IMR-90 (cell line): Measurements from ENCODE around the gene TPPP. TPM values are rescaled to one million over a fixed set of nuclear protein-coding genes. Genes with fewer than 3 reads are reported as not detected.

Experiments used
- ATAC-seq: fragments of 200-7000 bp; cut with Tn5 transposase; 2 replicates; pipeline ENCODE4 v1.9.1; 2020; ENCODE audit warnings: low read depth, mild to moderate bottlenecking, moderate library complexity
- BruUV-seq: library from RNA; stranded (reverse); fragments of 400-500 nt; replicated peaks from 2 replicates; lab custom pipeline; 2021; lab: Mats Ljungman, UMichigan
- CTCF ChIA-PET: fragments of 300-600 bp; formaldehyde crosslinking; extraction: SDS; loops from one replicate; lab custom pipeline; 2021; ENCODE audit warnings: antibody characterized with exemption; lab: Yijun Ruan, JAX
- POLR2A ChIA-PET: fragments of 300-600 bp; sonication (Branson Sonifier 250); formaldehyde crosslinking; loops from one replicate; lab custom pipeline; 2022; ENCODE audit warnings: antibody characterized with exemption; ENCODE audit not compliant: unreplicated experiment; lab: Charles Lee
- DNase-seq: peaks from one replicate; pipeline ENCODE4 v3.0.0; 2013
- H2AFZ ChIP-seq: replicated peaks from 2 replicates; pipeline ENCODE3; 2013; ENCODE audit warnings: low read length, mild to moderate bottlenecking; ENCODE audit not compliant: poor library complexity
- H2AK5ac ChIP-seq: 2 replicates; pipeline ENCODE4 v1.6.1; 2013; ENCODE audit warnings: low read depth, low read length, inconsistent platforms
- H2AK9ac ChIP-seq: replicated peaks from 2 replicates; pipeline ENCODE3; 2013; ENCODE audit warnings: mild to moderate bottlenecking, low read depth, low read length, moderate library complexity; ENCODE audit not compliant: poor library complexity
- H2BK120ac ChIP-seq: 2 replicates; pipeline ENCODE4 v1.6.1; 2013; ENCODE audit warnings: low read depth, low read length, inconsistent platforms
- H2BK15ac ChIP-seq: 3 replicates; pipeline ENCODE4 v1.6.1; 2013; ENCODE audit warnings: low read depth, low read length, inconsistent platforms
- H2BK20ac ChIP-seq: 2 replicates; pipeline ENCODE4 v1.6.1; 2013; ENCODE audit warnings: low read depth, mild to moderate bottlenecking, inconsistent platforms, low read length, moderate library complexity
- H2BK5ac ChIP-seq: 2 replicates; pipeline ENCODE4 v1.6.1; 2013; ENCODE audit warnings: mild to moderate bottlenecking, low read depth, low read length, inconsistent platforms; ENCODE audit not compliant: poor library complexity, severe bottlenecking
- H3K14ac ChIP-seq: replicated peaks from 2 replicates; pipeline ENCODE4 v1.6.1; 2013; ENCODE audit warnings: low read depth, low read length, inconsistent platforms
- H3K18ac ChIP-seq: 2 replicates; pipeline ENCODE4 v1.6.1; 2013; ENCODE audit warnings: low read depth, low read length, control low read depth
- H3K23ac ChIP-seq: 2 replicates; pipeline ENCODE4 v1.6.1; 2013; ENCODE audit warnings: low read depth, low read length, inconsistent platforms
- H3K27ac ChIP-seq: 2 replicates; pipeline ENCODE4 v1.5.1; 2013; ENCODE audit warnings: mild to moderate bottlenecking, control low read depth, low read length; ENCODE audit not compliant: insufficient read depth
- H3K27me3 ChIP-seq: 2 replicates; pipeline ENCODE4 v1.6.1; 2013; ENCODE audit warnings: low read length; ENCODE audit not compliant: control insufficient read depth, insufficient read depth
- H3K36me3 ChIP-seq: 2 replicates; pipeline ENCODE4 v1.6.1; 2013; ENCODE audit warnings: low read length, mixed read lengths; ENCODE audit not compliant: control insufficient read depth, insufficient read depth
- H3K4ac ChIP-seq: 2 replicates; pipeline ENCODE4 v1.6.1; 2013; ENCODE audit warnings: low read depth, low read length, inconsistent platforms
- H3K4me1 ChIP-seq: 2 replicates; pipeline ENCODE4 v1.6.1; 2013; ENCODE audit warnings: low read length, mixed read lengths; ENCODE audit not compliant: control insufficient read depth, insufficient read depth
- H3K4me2 ChIP-seq: 2 replicates; pipeline ENCODE4 v1.6.1; 2013; ENCODE audit warnings: low read depth, mild to moderate bottlenecking, control low read depth, low read length, moderate library complexity
- H3K4me3 ChIP-seq: 2 replicates; pipeline ENCODE4 v1.5.1; 2013; ENCODE audit warnings: low read depth, mild to moderate bottlenecking, control low read depth, low read length, moderate library complexity; ENCODE audit not compliant: insufficient read depth
- H3K56ac ChIP-seq: 2 replicates; pipeline ENCODE4 v1.6.1; 2013; ENCODE audit warnings: low read length, inconsistent platforms; ENCODE audit not compliant: insufficient read depth; ENCODE audit errors: extremely low read depth
- H3K79me1 ChIP-seq, 2 experiments: 2 replicates each; pipeline ENCODE4 v1.6.1; 2013; ENCODE audit warnings: low read length in 2 of 2, inconsistent platforms in 1 of 2, low read depth in 1 of 2
- H3K9ac ChIP-seq: 2 replicates; pipeline ENCODE4 v1.6.1; 2013; ENCODE audit warnings: low read depth, low read length, control low read depth
- H3K9me1 ChIP-seq: 2 replicates; pipeline ENCODE4 v1.6.1; 2013; ENCODE audit warnings: low read length, inconsistent platforms; ENCODE audit not compliant: insufficient read depth
- H3K9me3 ChIP-seq: 2 replicates; pipeline ENCODE4 v1.6.1; 2013; ENCODE audit warnings: low read length; ENCODE audit not compliant: control insufficient read depth, insufficient read depth
- H4K20me1 ChIP-seq: 2 replicates; pipeline ENCODE4 v1.6.1; 2013; ENCODE audit warnings: low read length, inconsistent platforms; ENCODE audit not compliant: insufficient read depth
- H4K5ac ChIP-seq: 2 replicates; pipeline ENCODE4 v1.6.1; 2013; ENCODE audit warnings: mild to moderate bottlenecking, low read depth, low read length, control low read depth
- H4K8ac ChIP-seq, 2 experiments: 2 replicates each; pipeline ENCODE4 v1.6.1; 2013; ENCODE audit warnings: low read depth in 2 of 2, low read length in 2 of 2, control low read depth in 1 of 2, inconsistent platforms in 1 of 2
- H4K91ac ChIP-seq: 2 replicates; pipeline ENCODE4 v1.6.1; 2013; ENCODE audit warnings: low read depth, low read length, inconsistent platforms; ENCODE audit not compliant: insufficient read depth
- BHLHE40 ChIP-seq: fragments of 150-350 bp; IDR thresholded peaks from 2 replicates; pipeline ENCODE4 v1.6.1; 2016; ENCODE audit warnings: mild to moderate bottlenecking, low read depth, low read length
- CEBPB ChIP-seq: IDR thresholded peaks from 2 replicates; pipeline ENCODE4 v1.6.1; 2012; ENCODE audit warnings: low read depth, low read length, improper control_type of control experiment
- CHD1 ChIP-seq: IDR thresholded peaks from 2 replicates; pipeline ENCODE4 v1.6.1; 2012; ENCODE audit warnings: low read depth, low read length, improper control_type of control experiment
- FOS ChIP-seq: fragments of 150-350 bp; IDR thresholded peaks from 2 replicates; pipeline ENCODE4 v1.6.1; 2016; ENCODE audit warnings: low read depth, low read length
- MAFK ChIP-seq: IDR thresholded peaks from 2 replicates; pipeline ENCODE4 v1.6.1; 2012; ENCODE audit warnings: low read depth, low read length, improper control_type of control experiment
- MAZ ChIP-seq: IDR thresholded peaks from 2 replicates; pipeline ENCODE4 v1.6.1; 2012; ENCODE audit warnings: low read depth, mild to moderate bottlenecking, low read length, improper control_type of control experiment, moderate library complexity, borderline replicate concordance
- MXI1 ChIP-seq: IDR thresholded peaks from 2 replicates; pipeline ENCODE4 v1.6.1; 2012; ENCODE audit warnings: low read depth, mild to moderate bottlenecking, low read length, moderate library complexity, borderline replicate concordance
- NFE2L2 ChIP-seq: fragments of 150-350 bp; IDR thresholded peaks from 2 replicates; pipeline ENCODE4 v1.6.1; 2016; ENCODE audit warnings: low read depth, mild to moderate bottlenecking, low read length
- POLR2A ChIP-seq: IDR thresholded peaks from 2 replicates; pipeline ENCODE4 v1.6.1; 2012; ENCODE audit warnings: mild to moderate bottlenecking, low read depth, low read length
- RAD21 ChIP-seq: IDR thresholded peaks from 2 replicates; pipeline ENCODE4 v1.6.1; 2012; ENCODE audit warnings: low read length, improper control_type of control experiment
- RCOR1 ChIP-seq: IDR thresholded peaks from 2 replicates; pipeline ENCODE4 v1.6.1; 2012; ENCODE audit warnings: mild to moderate bottlenecking, low read length, improper control_type of control experiment; ENCODE audit not compliant: insufficient replicate concordance
- RFX5 ChIP-seq: IDR thresholded peaks from 2 replicates; pipeline ENCODE4 v1.8.0; 2012; ENCODE audit warnings: low read depth, mild to moderate bottlenecking, low read length, moderate library complexity
- SMC3 ChIP-seq: fragments of 150-350 bp; IDR thresholded peaks from 2 replicates; pipeline ENCODE4 v1.6.1; 2016; ENCODE audit warnings: low read depth, mild to moderate bottlenecking, antibody characterized with exemption, low read length, moderate library complexity
- WGBS, 2 experiments: methylation state at CpG; one replicate each; pipeline versions ENCODE4 v1.1.5 to v1.1.7; 2013; ENCODE audit warnings: missing lambda C conversion rate in 2 of 2; ENCODE audit not compliant: insufficient read length in 1 of 2; ENCODE audit errors: extremely low coverage in 2 of 2; 5-methylcytosine and 5-hydroxymethylcytosine counted together
- dilution Hi-C: fragments of 300-500 bp; cut with HindIII; formaldehyde crosslinking; loops from one replicate; pipeline ENCODE4 v1.14.3; 2018; ENCODE audit warnings: low sequenced_read_pairs; ENCODE audit not compliant: unreplicated experiment
- in situ Hi-C: fragments of 300-500 bp; cut with MboI; formaldehyde crosslinking; loops from 3 replicates; pipeline ENCODE4 v1.14.3; 2019; ENCODE audit warnings: low sequenced_read_pairs, inconsistent platforms, mixed read lengths
- intact Hi-C: fragments of 100-400 bp; cut with micrococcal nuclease; formaldehyde crosslinking; loops from 2 replicates; pipeline ENCODE4 v1.10.0; 2022
- polyA plus RNA-seq, 3 experiments: library from polyadenylated mRNA; depleted of rRNA; stranded (reverse); fragments of >200 nt; gene quantifications; 2 replicates each; pipeline ENCODE4 v1.2.3, GENCODE V29; 2012; ENCODE audit warnings: low replicate concordance in 1 of 3
- total RNA-seq: library from RNA; depleted of rRNA; stranded (reverse); fragments of >200 nt; gene quantifications from 2 replicates; pipeline ENCODE4 v1.2.3, GENCODE V29; 2012
- TF ChIP-seq, protein P1 (sequence below): conservative IDR thresholded peaks from 2 replicates; pipeline ENCODE4 v1.5.1; 2012; ENCODE audit warnings: mild to moderate bottlenecking, low read depth, low read length, improper control_type of control experiment
- TF ChIP-seq, protein P2 (sequence below): fragments of 150-350 bp; IDR thresholded peaks from 2 replicates; pipeline ENCODE4 v1.6.1; 2016; ENCODE audit warnings: low read depth, mild to moderate bottlenecking, low read length, moderate library complexity, borderline replicate concordance
- TF ChIP-seq, protein P3 (sequence below): fragments of 150-350 bp; IDR thresholded peaks from 2 replicates; pipeline ENCODE4 v1.6.1; 2017; ENCODE audit warnings: mild to moderate bottlenecking, antibody characterized with exemption, low read length, low read depth

Gene TPPP
- total and polyA plus RNA-seq, 2 of the 4 experiments (the other 2 are of a cell fraction), result under 0.01 to 0.07 TPM

DNA sequence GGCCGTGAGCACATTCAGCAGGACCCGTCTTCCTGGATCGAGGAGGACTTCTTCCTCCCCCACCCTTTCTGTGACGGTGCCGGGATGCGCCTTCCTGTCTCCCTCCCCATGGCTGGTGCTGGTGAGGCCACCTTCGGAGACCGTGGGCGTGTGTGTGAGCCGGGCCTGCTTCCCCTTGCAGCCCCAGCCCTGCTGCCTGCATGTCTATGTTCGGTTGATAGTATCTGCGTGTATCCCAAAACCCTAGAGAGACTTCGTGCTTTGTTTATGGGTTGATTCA is 68.3 kb downstream of the TPPP start:
- intact Hi-C loops (no loop called here), in situ Hi-C loops (no loop called here), dilution Hi-C loops (no loop called here)
- Histone ChIP-seq H3K4me1 (no peaks in the 10 kb centered on the region), H4K8ac (no peak overlapping the region), H2AFZ (no peak overlapping the region), H2BK20ac (no peak overlapping the region), H3K56ac (no peak overlapping the region), H3K36me3 (peaks cover 14% of the 10 kb centered on the region), H3K4me3 (no peak overlapping the region), H3K18ac (no peak overlapping the region), H4K5ac (no peak overlapping the region), H2AK9ac (no peak overlapping the region), H3K14ac (no peak overlapping the region), H3K4ac (no peak overlapping the region), H4K20me1 (no peaks in the 10 kb centered on the region), H2BK120ac (no peak overlapping the region), H2BK15ac (no peak overlapping the region), H3K27me3 (no peaks in the 10 kb centered on the region), H3K23ac (no peak overlapping the region), H3K9ac (no peak overlapping the region), H4K91ac (no peak overlapping the region), H3K4me2 (no peak overlapping the region), H2AK5ac (no peak overlapping the region), H3K27ac (no peak overlapping the region), H2BK5ac (no peak overlapping the region), H3K9me1 (no peaks in the 10 kb centered on the region), H3K79me1 (no peaks in the 10 kb centered on the region), H3K9me3 (no peaks in the 10 kb centered on the region)
- 90% methylated on average over 4 of the region's 13 CpGs; no CpG with 5 or more reads in 1 of the 2 experiments for WGBS, 2 experiments
- POLR2A ChIA-PET, result no interaction called here
- BruUV-seq, result no TSS peak
- ATAC-seq (no peak), DNase-seq (no peak)
- TF ChIP-seq, protein P1, sequence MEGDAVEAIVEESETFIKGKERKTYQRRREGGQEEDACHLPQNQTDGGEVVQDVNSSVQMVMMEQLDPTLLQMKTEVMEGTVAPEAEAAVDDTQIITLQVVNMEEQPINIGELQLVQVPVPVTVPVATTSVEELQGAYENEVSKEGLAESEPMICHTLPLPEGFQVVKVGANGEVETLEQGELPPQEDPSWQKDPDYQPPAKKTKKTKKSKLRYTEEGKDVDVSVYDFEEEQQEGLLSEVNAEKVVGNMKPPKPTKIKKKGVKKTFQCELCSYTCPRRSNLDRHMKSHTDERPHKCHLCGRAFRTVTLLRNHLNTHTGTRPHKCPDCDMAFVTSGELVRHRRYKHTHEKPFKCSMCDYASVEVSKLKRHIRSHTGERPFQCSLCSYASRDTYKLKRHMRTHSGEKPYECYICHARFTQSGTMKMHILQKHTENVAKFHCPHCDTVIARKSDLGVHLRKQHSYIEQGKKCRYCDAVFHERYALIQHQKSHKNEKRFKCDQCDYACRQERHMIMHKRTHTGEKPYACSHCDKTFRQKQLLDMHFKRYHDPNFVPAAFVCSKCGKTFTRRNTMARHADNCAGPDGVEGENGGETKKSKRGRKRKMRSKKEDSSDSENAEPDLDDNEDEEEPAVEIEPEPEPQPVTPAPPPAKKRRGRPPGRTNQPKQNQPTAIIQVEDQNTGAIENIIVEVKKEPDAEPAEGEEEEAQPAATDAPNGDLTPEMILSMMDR, result no peak
- TF ChIP-seq BHLHE40 (no peak), RFX5 (no peak), MAFK (no peak), RAD21 (no peak), CHD1 (no peak), FOS (no peak), MXI1 (no peak), CEBPB (no peak), SMC3 (no peak), POLR2A (no peak), RCOR1 (no peak), NFE2L2 (no peak), MAZ (no peak)
- TF ChIP-seq, protein P2, sequence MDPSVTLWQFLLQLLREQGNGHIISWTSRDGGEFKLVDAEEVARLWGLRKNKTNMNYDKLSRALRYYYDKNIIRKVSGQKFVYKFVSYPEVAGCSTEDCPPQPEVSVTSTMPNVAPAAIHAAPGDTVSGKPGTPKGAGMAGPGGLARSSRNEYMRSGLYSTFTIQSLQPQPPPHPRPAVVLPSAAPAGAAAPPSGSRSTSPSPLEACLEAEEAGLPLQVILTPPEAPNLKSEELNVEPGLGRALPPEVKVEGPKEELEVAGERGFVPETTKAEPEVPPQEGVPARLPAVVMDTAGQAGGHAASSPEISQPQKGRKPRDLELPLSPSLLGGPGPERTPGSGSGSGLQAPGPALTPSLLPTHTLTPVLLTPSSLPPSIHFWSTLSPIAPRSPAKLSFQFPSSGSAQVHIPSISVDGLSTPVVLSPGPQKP, result no peak
- TF ChIP-seq, protein P3, sequence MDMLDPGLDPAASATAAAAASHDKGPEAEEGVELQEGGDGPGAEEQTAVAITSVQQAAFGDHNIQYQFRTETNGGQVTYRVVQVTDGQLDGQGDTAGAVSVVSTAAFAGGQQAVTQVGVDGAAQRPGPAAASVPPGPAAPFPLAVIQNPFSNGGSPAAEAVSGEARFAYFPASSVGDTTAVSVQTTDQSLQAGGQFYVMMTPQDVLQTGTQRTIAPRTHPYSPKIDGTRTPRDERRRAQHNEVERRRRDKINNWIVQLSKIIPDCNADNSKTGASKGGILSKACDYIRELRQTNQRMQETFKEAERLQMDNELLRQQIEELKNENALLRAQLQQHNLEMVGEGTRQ, result no peak
- CTCF ChIA-PET, result no interaction called here
